ENCODE measurements around the gene MCU.

MCU gene

DNA sequence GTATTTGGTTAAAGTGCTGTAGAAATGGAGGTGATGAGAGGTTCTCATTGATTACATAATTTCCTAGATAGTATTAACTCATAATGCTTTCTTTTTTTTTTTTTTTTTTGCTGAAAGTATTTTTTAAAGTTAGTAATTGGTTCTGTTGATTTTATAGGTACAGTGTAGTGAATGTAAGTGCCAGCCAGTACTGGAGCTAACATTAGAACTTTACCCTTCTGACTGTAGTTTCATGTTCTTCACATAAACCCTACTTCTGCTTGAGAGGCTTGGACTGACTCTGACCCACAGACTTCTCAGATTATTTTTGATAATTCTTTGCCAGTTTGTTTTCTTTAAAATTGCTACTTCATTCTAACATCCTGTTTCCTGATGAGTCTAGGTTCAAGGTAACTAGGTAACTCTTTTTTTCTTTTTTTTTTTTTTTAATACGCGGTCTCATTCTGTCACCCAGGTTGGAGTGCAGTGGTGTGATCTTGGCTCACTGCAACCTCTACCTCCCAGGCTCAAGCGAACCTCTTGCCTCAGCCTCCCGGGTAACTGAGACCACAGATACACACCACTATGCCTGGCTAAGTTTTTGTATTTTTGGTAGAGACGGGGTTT lies 109.4 kb downstream of the MCU start:
- no peak for DNase-seq (ENCODE audit: low read depth in 1 of 2, low spot score in 1 of 2)

GRCh38 chr10:72802332-72802731 lies 110.4 kb downstream of the MCU start:
- DNase-seq (ENCODE audit: low read depth in 1 of 2, low spot score in 1 of 2), result no peak

DNA sequence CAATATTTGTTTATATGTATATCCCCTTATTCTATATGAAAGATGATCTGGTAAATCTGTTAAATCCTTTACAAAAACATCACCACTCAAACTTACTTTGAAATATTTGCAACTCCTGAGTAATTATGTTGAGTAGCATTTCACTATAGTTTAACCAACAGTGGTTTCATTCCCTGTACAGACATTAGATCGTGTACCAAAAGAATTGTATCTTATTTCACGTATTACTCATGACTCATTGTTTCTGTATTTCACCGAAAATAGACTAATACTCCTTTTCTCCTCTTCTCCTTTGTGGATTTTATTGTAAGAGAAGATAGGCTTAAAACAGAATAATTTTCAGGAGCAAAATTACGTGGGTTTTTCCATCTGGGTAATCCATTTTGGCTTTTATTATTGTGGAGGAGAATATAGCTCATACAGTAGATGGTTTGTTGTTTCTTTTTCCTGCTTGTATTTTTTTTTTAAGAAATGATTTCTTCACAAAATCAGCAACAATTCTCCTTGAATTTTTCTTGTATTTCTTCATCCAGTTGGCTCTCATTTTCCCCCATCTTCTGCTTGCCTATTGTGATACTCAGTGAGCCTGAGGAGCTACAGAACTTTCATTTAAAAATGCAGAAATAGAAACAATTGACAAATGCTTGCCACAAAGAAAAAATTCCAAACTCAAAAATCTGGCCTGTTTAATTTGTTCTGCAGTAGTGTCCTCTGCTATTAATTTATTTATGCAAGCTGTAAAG lies 111.0 kb downstream of the MCU start:
- DNase-seq (ENCODE audit: low read depth in 1 of 2, low spot score in 1 of 2), result no peak

DNA sequence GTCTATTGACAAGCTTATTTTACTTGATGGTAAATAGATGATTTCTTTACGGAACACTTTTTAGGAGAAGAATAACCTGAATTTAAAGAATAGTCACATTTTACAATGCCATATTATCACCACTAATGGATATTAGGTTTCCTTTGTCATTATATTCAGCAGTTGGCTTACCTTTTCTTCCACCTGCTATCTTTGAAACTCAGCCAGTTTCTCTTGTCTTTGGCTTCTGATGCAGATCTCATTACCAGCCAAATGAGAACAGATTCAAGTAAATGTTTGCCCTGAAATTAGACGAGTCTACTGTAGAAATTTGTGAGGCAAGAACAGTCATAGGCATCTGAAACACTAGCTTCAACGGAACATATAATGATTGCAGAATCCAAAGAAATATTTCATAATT lies 116.1 kb downstream of the MCU start:
- DNase-seq (ENCODE audit: low read depth in 1 of 2, low spot score in 1 of 2), result no peak

- no peak for DNase-seq (ENCODE audit: low read depth in 1 of 2, low spot score in 1 of 2)
Measured at GRCh38 chr10:72809006-72809405, 117.1 kb downstream of the MCU start.

GRCh38 chr10:72810976-72811375 lies 119.0 kb downstream of the MCU start:
- DNase-seq (ENCODE audit: low read depth in 1 of 2, low spot score in 1 of 2), result no peak

GRCh38 chr10:72812415-72812752 lies 120.4 kb downstream of the MCU start:
- no peak for DNase-seq (ENCODE audit: low read depth in 1 of 2, low spot score in 1 of 2)

DNA sequence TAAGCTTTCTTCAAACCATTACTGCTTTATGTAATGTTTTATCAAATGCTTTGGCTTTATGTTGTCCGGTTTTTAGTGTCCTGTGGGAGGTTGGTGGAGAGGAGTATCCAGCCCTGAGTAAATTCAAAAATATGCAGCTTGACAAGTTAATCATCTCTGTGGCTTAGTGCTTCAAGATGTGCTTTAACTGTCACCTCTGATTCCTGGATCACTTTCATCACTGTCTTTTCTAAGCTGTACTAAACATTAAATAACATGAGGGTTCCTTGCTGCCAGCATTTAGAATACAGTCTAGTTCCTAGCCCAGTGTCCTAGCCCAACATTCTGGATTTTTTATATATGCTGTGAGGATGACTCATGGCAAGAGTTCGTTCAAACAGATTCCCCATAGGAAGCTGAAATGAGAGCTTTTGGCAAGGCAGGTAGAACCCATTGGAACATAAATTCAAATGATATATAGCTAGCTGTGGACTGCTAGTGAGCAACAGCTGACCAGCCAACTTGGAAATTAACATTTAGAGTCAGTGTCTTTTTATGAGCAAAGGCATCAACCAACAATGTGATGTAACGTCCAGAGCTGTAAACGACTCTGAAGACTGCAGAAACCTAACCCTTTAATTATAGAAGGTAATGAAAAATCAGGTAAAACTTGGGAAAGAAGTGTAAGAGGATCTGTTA lies 120.9 kb downstream of the MCU start:
- DNase-seq (ENCODE audit: low read depth in 1 of 2, low spot score in 1 of 2), result no peak

GRCh38 chr10:72814099-72814790 lies 122.3 kb downstream of the MCU start:
- DNase-seq (ENCODE audit: low read depth in 1 of 2, low spot score in 1 of 2), result no peak

DNA sequence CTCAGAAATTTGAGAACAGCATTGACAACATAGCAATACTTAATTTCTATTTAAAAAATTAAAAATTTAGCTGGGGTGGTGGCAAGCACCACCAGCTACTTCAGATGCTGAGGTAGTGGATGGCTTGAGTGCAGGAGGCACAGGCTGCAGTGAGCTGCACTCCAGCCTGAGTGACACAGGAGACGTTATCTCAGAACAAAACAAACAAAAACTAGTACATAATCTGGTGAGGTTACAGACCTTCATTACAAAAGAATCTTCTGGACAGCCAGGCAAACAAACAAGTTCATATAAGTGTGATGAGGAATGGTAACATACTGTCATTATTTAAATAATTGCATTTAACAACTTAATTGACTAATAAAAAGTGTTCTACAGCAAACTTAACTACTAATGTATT lies 124.6 kb downstream of the MCU start:
- DNase-seq (ENCODE audit: low read depth in 1 of 2, low spot score in 1 of 2), result no peak

GRCh38 chr10:72818076-72818475 lies 126.1 kb downstream of the MCU start:
- DNase-seq (ENCODE audit: low read depth in 1 of 2, low spot score in 1 of 2), result no peak

DNA sequence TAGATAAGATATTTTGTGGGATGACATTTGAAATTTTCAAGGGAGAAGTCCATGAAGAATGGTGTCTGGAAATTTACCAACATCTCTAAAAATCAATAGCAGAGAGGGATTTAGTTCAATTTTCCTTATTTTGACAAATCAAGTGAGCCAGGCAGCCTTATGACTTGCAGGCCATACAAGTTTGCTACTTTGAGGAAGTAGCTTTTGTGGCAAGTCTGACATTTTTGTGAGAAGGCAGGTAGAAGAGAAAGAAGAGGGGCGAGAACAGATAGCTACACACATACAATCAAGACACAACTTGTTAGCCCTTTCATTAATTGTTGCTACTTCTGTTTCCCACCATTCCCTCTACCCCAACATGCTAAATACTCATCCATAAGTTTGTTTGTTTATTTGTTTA lies 127.1 kb downstream of the MCU start:
- no peak for DNase-seq (ENCODE audit: low read depth in 1 of 2, low spot score in 1 of 2)

- no peak for DNase-seq (ENCODE audit: low read depth in 1 of 2, low spot score in 1 of 2)
Measured at GRCh38 chr10:72821606-72822005, 129.7 kb downstream of the MCU start.

GRCh38 chr10:72822342-72822986 lies 130.5 kb downstream of the MCU start:
- no peak for DNase-seq (ENCODE audit: low read depth in 1 of 2, low spot score in 1 of 2)

GRCh38 chr10:72825163-72825562 lies 133.2 kb downstream of the MCU start:
- no peak for DNase-seq (ENCODE audit: low read depth in 1 of 2, low spot score in 1 of 2)

DNA sequence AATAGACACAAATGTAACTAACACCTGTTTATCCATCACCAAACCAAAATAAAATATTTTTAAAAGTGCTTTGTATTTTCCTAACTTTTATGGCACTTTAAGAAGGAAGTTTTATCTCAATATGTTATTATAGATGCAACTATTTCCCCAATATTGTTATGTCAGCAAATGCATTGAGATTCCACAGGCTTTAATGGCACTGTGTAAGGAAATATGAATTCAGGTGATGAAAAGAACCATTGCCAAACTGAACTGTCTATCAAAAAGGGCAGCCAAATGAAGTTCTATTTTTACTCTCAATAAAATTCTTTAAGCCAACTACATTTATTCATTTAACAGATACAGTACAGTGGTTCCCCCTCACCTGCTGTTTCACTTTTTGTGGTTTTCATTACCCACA lies 134.4 kb downstream of the MCU start:
- DNase-seq (ENCODE audit: low read depth in 1 of 2, low spot score in 1 of 2), result no peak

- no peak for DNase-seq (ENCODE audit: low read depth in 1 of 2, low spot score in 1 of 2)
Measured at GRCh38 chr10:72828294-72828693, 136.4 kb downstream of the MCU start.

- no peak for DNase-seq (ENCODE audit: low read depth in 1 of 2, low spot score in 1 of 2)
Measured at GRCh38 chr10:72830625-72831024, 138.7 kb downstream of the MCU start.

DNA sequence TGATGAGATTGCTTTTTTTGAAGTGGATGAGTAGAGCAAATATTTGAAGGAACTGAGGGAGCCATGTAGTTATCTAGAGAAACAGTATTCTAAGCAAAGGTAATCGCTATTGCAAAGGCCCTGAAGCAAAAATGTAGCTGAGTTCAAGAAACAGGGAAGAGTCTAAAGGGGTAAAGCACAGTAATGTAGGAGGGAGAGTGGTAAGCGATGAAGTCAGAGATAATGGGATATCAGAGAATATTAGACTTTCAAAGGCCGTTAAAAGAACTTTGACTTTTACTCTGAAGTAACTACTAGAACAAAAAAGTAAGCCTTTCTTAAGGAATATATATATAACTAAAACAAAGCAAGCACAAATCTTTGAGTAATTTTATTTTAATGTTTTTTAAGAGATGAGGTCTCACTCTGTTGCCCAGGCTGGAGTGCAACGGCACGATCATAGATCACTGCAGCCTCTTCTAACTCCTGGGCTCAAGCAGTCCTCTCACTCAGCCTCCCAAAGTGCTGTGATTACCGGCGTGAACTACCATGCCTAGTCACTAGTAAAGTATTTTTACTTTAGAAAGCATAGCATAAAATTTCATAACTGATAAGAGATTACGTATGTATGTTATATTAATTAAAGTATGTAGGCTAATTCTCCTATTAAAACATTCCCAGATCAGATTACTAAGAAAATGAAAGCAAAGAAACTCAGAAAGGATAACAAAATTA lies 139.9 kb downstream of the MCU start:
- no peak for DNase-seq (ENCODE audit: low read depth in 1 of 2, low spot score in 1 of 2)

DNA sequence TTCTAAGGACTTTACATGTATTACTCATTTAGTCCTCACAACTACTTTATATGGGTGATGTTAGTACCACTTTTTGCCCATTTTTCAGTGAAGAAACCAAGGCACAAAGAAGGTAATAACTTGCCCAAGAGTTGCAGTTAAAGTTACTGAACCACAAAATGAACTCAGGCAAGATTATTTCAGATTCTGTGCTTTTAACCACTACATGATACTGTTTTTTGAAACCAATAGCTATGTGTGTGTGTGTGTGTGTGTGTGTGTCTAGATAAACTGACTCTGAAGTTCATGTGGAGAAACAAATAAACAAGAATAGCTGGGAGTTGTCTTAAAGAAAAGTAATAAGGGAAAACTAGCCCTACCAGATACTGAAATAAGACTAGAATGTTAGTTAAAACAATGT lies 140.8 kb downstream of the MCU start:
- DNase-seq (ENCODE audit: low read depth in 1 of 2, low spot score in 1 of 2), result no peak

Measured in activated T-helper 1 cell treated with anti-CD3 and anti-CD28 coated beads, Interleukin-2, amount 50 U/mL, for 16 hours (primary cell).